ENCODE data around the gene GPR35. TPM values are rescaled to one million over a fixed set of nuclear protein-coding genes. Genes with fewer than 3 reads are reported as not detected.

Gene GPR35
- total and polyA plus RNA-seq, 2 donors (not counting 3 experiments of a cell fraction or from before 2014, with no cell fraction given) = 0.18 to 0.33 TPM

GRCh38 chr2:240615396-240615795, 9.9 kb upstream of the GPR35 start:
- DNase-seq (ENCODE audit: low read depth, low spot score) = no peak
- ChIA-PET CTCF (no interaction called here), POLR2A (no interaction called here)
- no peak overlapping the region for H3K9ac ChIP-seq (replicated peaks; ENCODE audit: extremely low read depth, insufficient read depth, low read length)
- no peaks in the 10 kb centered on the region for H3K9me3 ChIP-seq (replicated peaks; ENCODE audit: control insufficient read depth, insufficient read depth, low read length)
- BruUV-seq (replicated peaks) = no TSS peak
- dilution Hi-C loops (cut with MboI; ENCODE audit: extremely low pct_ligation_motif_present, low sequenced_read_pairs) = no loop called here
- intact Hi-C loops (cut with micrococcal nuclease) = loop anchor here (5.0 kb wide), 1 partner anchor 42 kb away; no protein-coding TSS in a partner anchor
- H4K20me1 ChIP-seq (replicated peaks; ENCODE audit: control insufficient read depth, extremely low read depth, insufficient read depth, low read length) = no peaks in the 10 kb centered on the region
- H2AFZ ChIP-seq (ENCODE audit: low read depth, low read length) = no peak overlapping the region
- no peaks in the 10 kb centered on the region for H3K4me1 ChIP-seq (ENCODE audit: control insufficient read depth, extremely low read depth, insufficient read depth, low read length)
- H3K36me3 ChIP-seq (ENCODE audit: control insufficient read depth in 2 of 2, extremely low read depth in 1 of 2, insufficient read depth in 2 of 2, low read length in 2 of 2) = no peaks in the 10 kb centered on the region
- no peak overlapping the region for H3K27ac ChIP-seq (ENCODE audit: insufficient read depth, low read depth, low read length)
- no peak overlapping the region for H3K4me2 ChIP-seq (ENCODE audit: insufficient read depth, low read length)
- no peaks in the 10 kb centered on the region for H3K27me3 ChIP-seq (ENCODE audit: control insufficient read depth in 2 of 2, insufficient read depth in 2 of 2, low read length in 2 of 2)
- no peaks in the 10 kb centered on the region for H3K79me2 ChIP-seq (ENCODE audit: control insufficient read depth, insufficient read depth, low read length)
- TF ChIP-seq EZH2 (IDR thresholded peaks at IDR 0.05; ENCODE audit: borderline replicate concordance, low read depth, low read length, severe bottlenecking) (no peak), POLR2A (IDR thresholded peaks at IDR 0.05; ENCODE audit: low read depth, low read length) (no peak), JUN (IDR thresholded peaks at IDR 0.05; ENCODE audit: borderline replicate concordance, insufficient read depth, insufficient read length, low read depth) (no peak), FOS (IDR thresholded peaks at IDR 0.05; ENCODE audit: borderline replicate concordance, insufficient read depth, low read length) (no peak), POLR2AphosphoS5 (IDR thresholded peaks at IDR 0.05; ENCODE audit: insufficient read depth, low read depth, low read length) (no peak), GATA2 (IDR thresholded peaks at IDR 0.05; ENCODE audit: insufficient read depth, insufficient read length, low read depth, low read length) (no peak), CTCF (IDR thresholded peaks at IDR 0.05; ENCODE audit: extremely low read depth in 1 of 2, insufficient read depth in 1 of 2, low read depth in 1 of 2, low read length in 2 of 2) (no peak), MYC (IDR thresholded peaks at IDR 0.05; ENCODE audit: low read depth, low read length) (no peak), MAX (IDR thresholded peaks at IDR 0.05; ENCODE audit: insufficient read depth, insufficient read length) (no peak)
- no peak for FAIRE-seq
- no peaks in the 10 kb centered on the region for H3K9me1 ChIP-seq (replicated peaks; ENCODE audit: control insufficient read depth, extremely low read depth, insufficient read depth, low read length)
- no peak overlapping the region for H3K4me3 ChIP-seq (replicated peaks in 1 of 3; ENCODE audit: insufficient read depth in 1 of 3, low read depth in 1 of 3, low read length in 3 of 3)

Measured in endothelial cell of umbilical vein (primary cell).